ENCODE data around the gene BCL2. TPM values are rescaled to one million over a fixed set of nuclear protein-coding genes. Genes with fewer than 3 reads are reported as not detected.

BCL2 gene
- total RNA-seq, 2 donors from 2014 or later, result 13.9 to 16.4 TPM

GRCh38 chr18:63292831-63293683 lies 26.5 kb downstream of the BCL2 start:
- TF ChIP-seq CTCF (IDR thresholded peaks at IDR 0.05), result no peak
- Histone ChIP-seq H3K36me3 (no peaks in the 10 kb centered on the region), H3K4me3 (no peak overlapping the region), H3K9me3 (no peaks in the 10 kb centered on the region), H3K27me3 (no peaks in the 10 kb centered on the region), H3K9ac (ENCODE audit: low read depth in 2 of 2, low read length in 2 of 2) (no peak overlapping the region), H3K27ac (no peak overlapping the region), H3K4me1 (no peaks in the 10 kb centered on the region)
- intact Hi-C loops (cut with DNase I), result no loop called here
- no peak for DNase-seq

GRCh38 chr18:63291278-63291677 lies 28.3 kb downstream of the BCL2 start:
- no peaks in the 10 kb centered on the region for H3K4me1 ChIP-seq
- no peaks in the 10 kb centered on the region for H3K27me3 ChIP-seq
- TF ChIP-seq CTCF (IDR thresholded peaks at IDR 0.05), result no peak
- H3K27ac ChIP-seq, result no peak overlapping the region
- no peaks in the 10 kb centered on the region for H3K36me3 ChIP-seq
- no peak for DNase-seq
- H3K9me3 ChIP-seq, result no peaks in the 10 kb centered on the region
- intact Hi-C loops (cut with DNase I), result no loop called here
- no peak overlapping the region for H3K9ac ChIP-seq (ENCODE audit: low read depth in 2 of 2, low read length in 2 of 2)
- H3K4me3 ChIP-seq, result no peak overlapping the region

GRCh38 chr18:63290821-63291200 lies 28.8 kb downstream of the BCL2 start:
- no peak overlapping the region for H3K4me3 ChIP-seq
- no peaks in the 10 kb centered on the region for H3K9me3 ChIP-seq
- no peak overlapping the region for H3K27ac ChIP-seq
- H3K9ac ChIP-seq (ENCODE audit: low read depth in 2 of 2, low read length in 2 of 2), result no peak overlapping the region
- TF ChIP-seq CTCF (IDR thresholded peaks at IDR 0.05), result no peak
- H3K27me3 ChIP-seq, result no peaks in the 10 kb centered on the region
- intact Hi-C loops (cut with DNase I), result no loop called here
- no peaks in the 10 kb centered on the region for H3K4me1 ChIP-seq
- H3K36me3 ChIP-seq, result no peaks in the 10 kb centered on the region
- no peak for DNase-seq

GRCh38 chr18:63290166-63290820 lies 29.3 kb downstream of the BCL2 start:
- Histone ChIP-seq H3K9ac (ENCODE audit: low read depth in 2 of 2, low read length in 2 of 2) (no peak overlapping the region), H3K27me3 (no peaks in the 10 kb centered on the region), H3K4me1 (no peaks in the 10 kb centered on the region), H3K27ac (no peak overlapping the region), H3K4me3 (no peak overlapping the region), H3K36me3 (no peaks in the 10 kb centered on the region), H3K9me3 (no peaks in the 10 kb centered on the region)
- intact Hi-C loops (cut with DNase I), result no loop called here
- no peak for TF ChIP-seq CTCF (IDR thresholded peaks at IDR 0.05)
- DNase-seq, result no peak

GRCh38 chr18:63288311-63288710 lies 31.3 kb downstream of the BCL2 start:
- H3K27me3 ChIP-seq, result no peaks in the 10 kb centered on the region
- no peak for DNase-seq
- no peak for TF ChIP-seq CTCF (IDR thresholded peaks at IDR 0.05)
- no peak overlapping the region for H3K27ac ChIP-seq
- no peaks in the 10 kb centered on the region for H3K36me3 ChIP-seq
- H3K9me3 ChIP-seq, result no peaks in the 10 kb centered on the region
- H3K4me3 ChIP-seq, result no peak overlapping the region
- H3K4me1 ChIP-seq, result no peaks in the 10 kb centered on the region
- H3K9ac ChIP-seq (ENCODE audit: low read depth in 2 of 2, low read length in 2 of 2), result no peak overlapping the region
- intact Hi-C loops (cut with DNase I), result no loop called here

All from colonic mucosa (tissue), 4 donors.